T-cell (primary cell): ENCODE data around the gene GRB2. TPM values are rescaled to one million over a fixed set of nuclear protein-coding genes. Genes with fewer than 3 reads are reported as not detected.
A peak's percentile ranks its signal among the peaks of the same experiment; 100 is the strongest.
"Not testable (repeated sequence)": the region's sequence is repeated elsewhere in the genome, so short reads cannot be mapped to it uniquely, and the experiment has no call there.

ENCODE experiments used
- ATAC-seq, 4 experiments: fragments of 200-7000 bp in 3 of 4; fragments of 150-1000 bp in 1 of 4; cut with Tn5 transposase; replicated peaks in 1 of 4; 1 replicate in 3 of 4; 2 replicates in 1 of 4; pipeline ENCODE4 v1.10.0; 2021; ENCODE audit warnings: moderate library complexity in 3 of 4, mild to moderate bottlenecking in 2 of 4, moderate number of reproducible peaks in 1 of 4
- CTCF ChIA-PET, 2 donors: fragments of 300-600 bp; sonication (Branson Sonifier 250); formaldehyde crosslinking; loops; one replicate each; lab custom pipeline; 2022; ENCODE audit warnings: antibody characterized with exemption in 2 of 2; lab: Charles Lee
- POLR2A ChIA-PET, 2 donors: fragments of 300-600 bp; sonication (Branson Sonifier 250); formaldehyde crosslinking; loops; one replicate each; lab custom pipeline; 2022; ENCODE audit warnings: antibody characterized with exemption in 2 of 2; lab: Charles Lee
- DNase-seq, 35 experiments: peaks; one replicate each; pipeline versions ENCODE4 v3.0.0 to v3.0.0-alpha.2; 2013 to 2023
- H3K27ac ChIP-seq: one replicate; pipeline ENCODE4 v1.5.1; 2013; ENCODE audit warnings: low read length
- H3K27me3 ChIP-seq, 2 experiments: replicated peaks in 1 of 2; 1 replicate in 1 of 2; 2 replicates in 1 of 2; pipeline versions ENCODE4 v1.6.1 to v1.7.0; 2013; ENCODE audit warnings: low read length in 1 of 2, mixed read lengths in 1 of 2; ENCODE audit not compliant: control insufficient read depth in 2 of 2, insufficient read depth in 2 of 2; ENCODE audit errors: extremely low read depth in 1 of 2
- H3K36me3 ChIP-seq, 2 donors: 1 replicate in 1 of 2; 2 replicates in 1 of 2; pipeline versions ENCODE4 v1.6.1 to v1.7.0; 2013; ENCODE audit warnings: low read length in 1 of 2; ENCODE audit not compliant: control insufficient read depth in 2 of 2, insufficient read depth in 1 of 2; ENCODE audit errors: extremely low read depth in 1 of 2
- H3K4me1 ChIP-seq, 2 experiments: 1 replicate in 1 of 2; 2 replicates in 1 of 2; pipeline versions ENCODE4 v1.6.1 to v1.7.0; 2013; ENCODE audit warnings: low read length in 2 of 2, mixed read lengths in 1 of 2; ENCODE audit not compliant: insufficient read depth in 2 of 2, control insufficient read depth in 1 of 2; ENCODE audit errors: extremely low read depth in 1 of 2
- H3K4me3 ChIP-seq, 2 donors: 1 replicate in 1 of 2; 2 replicates in 1 of 2; pipeline versions ENCODE4 v1.5.1 to v1.7.0; 2013; ENCODE audit warnings: mild to moderate bottlenecking in 2 of 2, low read length in 1 of 2, moderate library complexity in 1 of 2; ENCODE audit not compliant: control insufficient read depth in 1 of 2; ENCODE audit errors: extremely low read depth in 1 of 2
- H3K9me3 ChIP-seq: 2 replicates; pipeline ENCODE4 v1.7.0; 2013
- H3K27ac Mint-ChIP-seq, 2 donors: one replicate each; pipeline ENCODE4 v1.8.0; 2020 to 2021; ENCODE audit warnings: mild to moderate bottlenecking in 2 of 2, mixed read lengths in 2 of 2
- H3K27me3 Mint-ChIP-seq, 2 donors: one replicate each; pipeline ENCODE4 v1.8.0; 2021 to 2022; ENCODE audit warnings: mixed read lengths in 2 of 2
- H3K36me3 Mint-ChIP-seq: one replicate; pipeline ENCODE4 v1.8.0; 2021; ENCODE audit warnings: mixed read lengths
- H3K4me1 Mint-ChIP-seq, 3 donors: one replicate each; pipeline ENCODE4 v1.8.0; 2020 to 2022; ENCODE audit warnings: mixed read lengths in 3 of 3, mild to moderate bottlenecking in 1 of 3
- H3K4me3 Mint-ChIP-seq, 3 donors: one replicate each; pipeline ENCODE4 v1.8.0; 2020 to 2022; ENCODE audit warnings: mild to moderate bottlenecking in 3 of 3, mixed read lengths in 3 of 3, moderate library complexity in 3 of 3
- H3K9me3 Mint-ChIP-seq, 3 donors: one replicate each; pipeline ENCODE4 v1.8.0; 2020 to 2022; ENCODE audit warnings: mixed read lengths in 3 of 3
- WGBS: methylation state at CpG from one replicate; pipeline ENCODE4 v1.1.5; 2013; ENCODE audit warnings: missing lambda C conversion rate; ENCODE audit not compliant: insufficient coverage; 5-methylcytosine and 5-hydroxymethylcytosine counted together
- total RNA-seq, 35 experiments: library from RNA in 6 of 35; stranded (reverse) in 6 of 35; fragments of 120-200 nt in 1 of 35; gene quantifications; one replicate each; pipeline versions ENCODE4 v1.2.1 to v1.2.4 and lab custom pipeline; 2013 to 2026

Gene GRB2
- total RNA-seq, 5 donors from 2014 or later (not counting 1 experiment from before 2014, with no cell fraction given) = 103 to 133 (median 130) TPM

GRCh38 chr17:75350706-75351105 is 54.8 kb downstream of the GRB2 start:
- peaks cover 0 to 5% of the 10 kb centered on the region in 2 donors for H3K36me3 ChIP-seq
- H3K36me3 Mint-ChIP-seq = peaks cover 4% of the 10 kb centered on the region
- WGBS = 90% methylated on average over 7 of the region's 9 CpGs
- no peak overlapping the region for H3K27ac ChIP-seq
- DNase-seq = no peak
- ChIA-PET POLR2A (interaction anchor here in 1 of 2 donors (0.6 kb wide), 1 partner anchor 26 kb away, joined by 5 read pairs; no protein-coding TSS in a partner anchor), CTCF (interaction anchor here (0.6 to 0.8 kb wide), 4 partner anchors 15 to 326 kb away, joined by 3 to 6 read pairs (median 4); no protein-coding TSS in a partner anchor)
- H3K4me1 Mint-ChIP-seq = peaks cover 80 to 84% (median 83%) of the 10 kb centered on the region in 3 donors
- H3K27ac Mint-ChIP-seq = peak overlapping the region; percentile 29 to 74
- no peak overlapping the region for H3K4me3 ChIP-seq
- H3K27me3 Mint-ChIP-seq = no peaks in the 10 kb centered on the region
- no peak for ATAC-seq
- no peaks in the 10 kb centered on the region for H3K9me3 ChIP-seq
- H3K4me3 Mint-ChIP-seq = peak overlapping the region in 1 of 3 donors; percentile 12
- peaks cover 54 to 58% of the 10 kb centered on the region in 2 experiments for H3K4me1 ChIP-seq
- H3K27me3 ChIP-seq = no peaks in the 10 kb centered on the region
- no peaks in the 10 kb centered on the region for H3K9me3 Mint-ChIP-seq

DNA sequence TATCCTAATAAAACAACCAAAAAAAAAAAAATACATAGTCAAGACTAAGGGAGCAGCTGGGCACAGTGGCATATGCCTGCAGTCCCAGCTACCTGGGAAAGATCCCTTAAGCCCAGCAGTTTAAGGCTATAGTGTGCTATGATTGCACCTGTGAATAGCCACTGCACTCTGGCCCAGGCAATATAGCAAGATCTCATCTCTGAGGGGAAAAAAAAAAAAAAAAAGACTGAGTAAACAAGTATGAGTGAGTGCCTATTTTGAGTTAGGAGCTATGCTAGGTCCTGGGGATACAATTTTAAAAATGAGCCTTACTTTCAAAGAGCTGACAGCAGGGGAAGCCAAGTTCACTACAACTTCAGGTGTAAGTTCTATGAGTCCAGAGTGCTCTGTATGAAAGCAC is 55.4 kb downstream of the GRB2 start:
- POLR2A ChIA-PET = interaction anchor here (0.6 kb wide), 3 partner anchors 18 to 441 kb away, joined by 3 to 5 read pairs (median 5); no protein-coding TSS in a partner anchor
- no peak overlapping the region for H3K4me3 ChIP-seq
- DNase-seq (no peak), ATAC-seq (no peak)
- H3K27ac ChIP-seq = no peak overlapping the region
- H3K36me3 Mint-ChIP-seq = peaks cover under 1% of the 10 kb centered on the region
- CTCF ChIA-PET = interaction anchor here (0.6 to 1.2 kb wide), 5 partner anchors 16 to 326 kb away, joined by 3 to 6 read pairs (median 4); no protein-coding TSS in a partner anchor
- H3K4me3 Mint-ChIP-seq = peak overlapping the region in 1 of 3 donors; percentile 12
- peaks cover 81 to 86% (median 86%) of the 10 kb centered on the region in 3 donors for H3K4me1 Mint-ChIP-seq
- H3K27me3 ChIP-seq = no peaks in the 10 kb centered on the region
- peak overlapping the region; percentile 45 to 98 for H3K27ac Mint-ChIP-seq
- H3K4me1 ChIP-seq = peaks cover 60 to 63% of the 10 kb centered on the region in 2 experiments
- peaks cover 0 to 5% of the 10 kb centered on the region in 2 donors for H3K36me3 ChIP-seq
- H3K27me3 Mint-ChIP-seq = no peaks in the 10 kb centered on the region
- H3K9me3 Mint-ChIP-seq = no peaks in the 10 kb centered on the region
- no peaks in the 10 kb centered on the region for H3K9me3 ChIP-seq

DNA sequence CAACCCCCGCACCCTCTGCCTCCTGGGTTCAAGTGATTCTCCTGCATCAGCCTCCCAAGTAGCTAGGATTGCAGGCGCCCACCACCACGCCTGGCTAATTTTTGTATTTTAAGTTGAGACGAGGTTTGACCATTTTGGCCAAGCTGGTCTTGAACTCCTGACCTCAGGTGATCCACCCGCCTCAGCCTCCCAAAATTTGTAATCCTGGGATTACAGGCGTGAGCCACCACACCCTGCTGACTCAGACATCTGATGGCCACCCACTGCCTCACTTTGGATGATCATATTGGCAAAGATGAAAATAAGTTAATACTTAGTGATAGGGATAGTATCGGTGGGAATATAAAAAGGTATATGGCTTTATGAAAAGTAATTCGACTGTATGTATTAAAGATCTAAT is 55.9 kb downstream of the GRB2 start:
- H3K27me3 Mint-ChIP-seq = no peaks in the 10 kb centered on the region
- Histone ChIP-seq H3K27me3 (no peaks in the 10 kb centered on the region), H3K9me3 (no peaks in the 10 kb centered on the region), H3K4me1 (peaks cover 62 to 67% of the 10 kb centered on the region in 2 experiments), H3K36me3 (peaks cover 0 to 5% of the 10 kb centered on the region in 2 donors), H3K27ac (no peak overlapping the region), H3K4me3 (no peak overlapping the region)
- H3K4me1 Mint-ChIP-seq = peaks cover 83 to 89% (median 87%) of the 10 kb centered on the region in 3 donors
- H3K4me3 Mint-ChIP-seq = no peak overlapping the region
- peak overlapping the region; percentile 45 to 98 for H3K27ac Mint-ChIP-seq
- no peak for ATAC-seq
- H3K36me3 Mint-ChIP-seq = no peaks in the 10 kb centered on the region
- WGBS = 100% methylated on average over 5 of the region's 8 CpGs
- POLR2A ChIA-PET = interaction anchor here in 1 of 2 donors (0.6 kb wide), 2 partner anchors 17 to 441 kb away, joined by 3 to 5 read pairs; no protein-coding TSS in a partner anchor
- no peaks in the 10 kb centered on the region for H3K9me3 Mint-ChIP-seq
- no peak for DNase-seq
- CTCF ChIA-PET = interaction anchor here in 1 of 2 donors (0.5 to 1.2 kb wide), 2 partner anchors 21 to 64 kb away, joined by 3 to 6 read pairs; no protein-coding TSS in a partner anchor

- peak overlapping the region in 1 of 3 donors; percentile 76 for H3K4me3 Mint-ChIP-seq
- H3K27ac Mint-ChIP-seq = peak overlapping the region; percentile 86 to 98
- H3K27me3 Mint-ChIP-seq = no peaks in the 10 kb centered on the region
- Histone ChIP-seq H3K36me3 (peaks cover 0 to 5% of the 10 kb centered on the region in 2 donors), H3K4me3 (no peak overlapping the region), H3K27me3 (no peaks in the 10 kb centered on the region), H3K9me3 (no peaks in the 10 kb centered on the region), H3K27ac (peak overlapping the region; percentile 17), H3K4me1 (peaks cover 69 to 78% of the 10 kb centered on the region in 2 experiments)
- ChIA-PET POLR2A (interaction anchor here in 1 of 2 donors (0.6 kb wide), 2 partner anchors 18 to 38 kb away, joined by 4 read pairs; no protein-coding TSS in a partner anchor), CTCF (interaction anchor here (0.5 to 1.0 kb wide), 6 partner anchors 9 to 455 kb away, joined by 3 to 5 read pairs (median 4); partner anchors contain the start of gene GRB2 (in 1 of the 2))
- DNase-seq = no peak
- ATAC-seq = no peak
- peaks cover 91 to 94% (median 92%) of the 10 kb centered on the region in 3 donors for H3K4me1 Mint-ChIP-seq
- no peaks in the 10 kb centered on the region for H3K36me3 Mint-ChIP-seq
- 90% methylated on average over 2 of the region's 8 CpGs for WGBS
- H3K9me3 Mint-ChIP-seq = no peaks in the 10 kb centered on the region
These were observed 57.0 kb downstream of the GRB2 start for GRCh38 chr17:75348386-75349012.

DNA sequence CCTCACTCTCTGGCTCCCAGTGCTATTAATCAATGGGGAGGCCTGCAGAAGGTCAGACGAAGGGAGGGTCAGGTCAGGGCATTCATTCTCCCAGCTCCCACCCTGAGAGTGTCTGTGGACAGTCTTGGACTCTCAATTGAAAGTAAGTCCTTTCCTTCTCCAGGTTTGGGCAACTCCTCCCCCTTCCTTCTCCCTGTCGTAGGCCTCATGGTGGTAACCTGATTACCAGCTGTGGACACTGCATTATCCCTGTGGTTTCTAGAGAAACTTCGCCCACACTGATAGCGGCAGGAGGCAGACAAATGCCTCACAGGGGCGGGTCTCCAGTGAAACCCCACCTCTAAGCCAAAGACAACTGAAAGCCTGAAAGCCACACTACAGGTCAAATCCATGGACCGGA is 58.6 kb downstream of the GRB2 start:
- DNase-seq (no peak), ATAC-seq (no peak)
- Histone ChIP-seq H3K9me3 (no peaks in the 10 kb centered on the region), H3K27me3 (no peaks in the 10 kb centered on the region), H3K4me1 (peaks cover 72 to 86% of the 10 kb centered on the region in 2 experiments), H3K36me3 (no peaks in the 10 kb centered on the region), H3K4me3 (peak overlapping the region in 1 of 2 donors; percentile 10), H3K27ac (peak overlapping the region; percentile 30)
- Mint-ChIP-seq H3K36me3 (no peaks in the 10 kb centered on the region), H3K9me3 (no peaks in the 10 kb centered on the region), H3K27ac (peak overlapping the region; percentile 86 to 98), H3K4me3 (peak overlapping the region; percentile 6 to 76 (median 31)), H3K27me3 (no peaks in the 10 kb centered on the region), H3K4me1 (peaks cover 93 to 97% (median 95%) of the 10 kb centered on the region in 3 donors)
- WGBS = 6% methylated on average over 5 of the region's 6 CpGs
- ChIA-PET CTCF (no interaction called here), POLR2A (no interaction called here)

DNA sequence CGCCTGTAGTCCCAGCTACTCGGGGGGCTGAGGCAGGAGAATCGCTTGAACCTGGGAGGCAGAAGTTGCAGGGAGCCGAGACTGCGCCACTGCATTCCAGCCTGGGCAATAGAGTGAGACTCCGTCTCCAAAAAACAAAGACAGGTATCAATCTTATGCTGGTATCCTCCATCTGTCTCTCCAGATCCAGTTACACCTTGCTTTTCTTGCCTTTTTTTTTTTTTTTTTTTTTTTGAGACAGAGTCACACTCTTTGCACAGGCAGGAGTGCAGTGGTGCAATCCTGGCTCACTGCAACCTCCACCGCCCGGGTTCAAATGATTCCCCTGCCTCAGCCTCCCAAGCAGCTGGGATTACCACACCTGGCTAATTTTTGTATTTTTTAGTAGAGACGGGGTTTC is 59.1 kb downstream of the GRB2 start:
- H3K27me3 Mint-ChIP-seq, H3K27me3 ChIP-seq, POLR2A ChIA-PET, H3K9me3 Mint-ChIP-seq, H3K9me3 ChIP-seq, H3K36me3 ChIP-seq, DNase-seq, H3K36me3 Mint-ChIP-seq: not testable (repeated sequence)
- peak in 1 of 4 experiments; percentile 1 for ATAC-seq
- Histone ChIP-seq H3K27ac (peak overlapping the region; percentile 30), H3K4me3 (peak overlapping the region in 1 of 2 donors; percentile 10), H3K4me1 (peaks cover 76 to 90% of the 10 kb centered on the region in 2 experiments)
- Mint-ChIP-seq H3K4me3 (peak overlapping the region; percentile 63 to 76 (median 73)), H3K4me1 (peaks cover 93 to 97% (median 95%) of the 10 kb centered on the region in 3 donors), H3K27ac (peak overlapping the region; percentile 86 to 98)
- CTCF ChIA-PET = interaction anchor here in 1 of 2 donors (1.0 to 1.4 kb wide), 3 partner anchors 24 to 57 kb away, joined by 3 to 4 read pairs (median 4); partner anchors contain the start of gene SLC25A19
- WGBS = 81% methylated on average over 4 of the region's 9 CpGs
